Natural killer cell (primary cell): ENCODE measurements around the gene LAP3. TPM values are rescaled to one million over a fixed set of nuclear protein-coding genes. Genes with fewer than 3 reads are reported as not detected.

Experiments used
- ATAC-seq, 3 donors: fragments of 150-1000 bp in 2 of 3; fragments of 200-7000 bp in 1 of 3; cut with Tn5 transposase; 1 replicate in 1 of 3; 2 replicates in 2 of 3; pipeline ENCODE4 v1.10.0; 2021; ENCODE audit warnings: mild to moderate bottlenecking in 2 of 3, moderate library complexity in 2 of 3
- DNase-seq, 2 donors: peaks; one replicate each; pipeline versions ENCODE4 v3.0.0 to v3.0.0-alpha.2; 2013 to 2021; ENCODE audit warnings: mixed read lengths in 1 of 2
- H3K27ac ChIP-seq: one replicate; pipeline ENCODE4 v1.5.1; 2013; ENCODE audit warnings: mild to moderate bottlenecking, low read length
- H3K27me3 ChIP-seq: one replicate; pipeline ENCODE4 v1.6.1; 2013; ENCODE audit warnings: low read length; ENCODE audit not compliant: control insufficient read depth, insufficient read depth
- H3K36me3 ChIP-seq: one replicate; pipeline ENCODE4 v1.6.1; 2013; ENCODE audit warnings: low read length; ENCODE audit not compliant: control insufficient read depth, insufficient read depth
- H3K4me1 ChIP-seq: one replicate; pipeline ENCODE4 v1.6.1; 2013; ENCODE audit warnings: low read length; ENCODE audit not compliant: control insufficient read depth, insufficient read depth
- H3K4me3 ChIP-seq: one replicate; pipeline ENCODE4 v1.5.1; 2013; ENCODE audit warnings: low read length
- H3K9me3 ChIP-seq: one replicate; pipeline ENCODE4 v1.6.1; 2013; ENCODE audit warnings: low read length; ENCODE audit not compliant: control insufficient read depth, insufficient read depth
- H3K27ac Mint-ChIP-seq, 2 donors: one replicate each; pipeline ENCODE4 v1.8.0; 2022; ENCODE audit warnings: mild to moderate bottlenecking in 2 of 2, mixed read lengths in 2 of 2, moderate library complexity in 1 of 2
- H3K27me3 Mint-ChIP-seq, 2 donors: one replicate each; pipeline ENCODE4 v1.8.0; 2022; ENCODE audit warnings: low read depth in 2 of 2, mixed read lengths in 2 of 2
- H3K36me3 Mint-ChIP-seq: one replicate; pipeline ENCODE4 v1.8.0; 2022; ENCODE audit warnings: mixed read lengths
- H3K4me1 Mint-ChIP-seq, 2 donors: one replicate each; pipeline ENCODE4 v1.8.0; 2022; ENCODE audit warnings: mixed read lengths in 2 of 2
- H3K4me3 Mint-ChIP-seq: one replicate; pipeline ENCODE4 v1.8.0; 2022; ENCODE audit warnings: mild to moderate bottlenecking, moderate library complexity, mixed read lengths
- H3K9me3 Mint-ChIP-seq, 2 donors: one replicate each; pipeline ENCODE4 v1.8.0; 2022; ENCODE audit warnings: mixed read lengths in 2 of 2
- WGBS: methylation state at CpG from one replicate; pipeline ENCODE4 v1.1.7; 2013; ENCODE audit warnings: missing lambda C conversion rate; ENCODE audit not compliant: insufficient coverage; 5-methylcytosine and 5-hydroxymethylcytosine counted together
- intact Hi-C: fragments of 100-400 bp; cut with micrococcal nuclease; formaldehyde crosslinking; loops from one replicate; pipeline ENCODE4 v1.14.2; 2022
- total RNA-seq, 4 donors: library from RNA; stranded (reverse); fragments of 120-200 nt in 1 of 4; gene quantifications; one replicate each; pipeline versions ENCODE4 v1.2.3 to v1.2.4, GENCODE V29; 2013 to 2022
- TF ChIP-seq, protein P1 (sequence below): fragments of 200-600 bp; IDR thresholded peaks from one replicate; pipeline ENCODE4 v1.8.0; 2022; ENCODE audit warnings: antibody characterized with exemption

Gene LAP3
- total RNA-seq, 3 donors from 2014 or later (not counting 1 experiment from before 2014, with no cell fraction given): 68.2 to 76.1 (median 71.6) TPM

DNA sequence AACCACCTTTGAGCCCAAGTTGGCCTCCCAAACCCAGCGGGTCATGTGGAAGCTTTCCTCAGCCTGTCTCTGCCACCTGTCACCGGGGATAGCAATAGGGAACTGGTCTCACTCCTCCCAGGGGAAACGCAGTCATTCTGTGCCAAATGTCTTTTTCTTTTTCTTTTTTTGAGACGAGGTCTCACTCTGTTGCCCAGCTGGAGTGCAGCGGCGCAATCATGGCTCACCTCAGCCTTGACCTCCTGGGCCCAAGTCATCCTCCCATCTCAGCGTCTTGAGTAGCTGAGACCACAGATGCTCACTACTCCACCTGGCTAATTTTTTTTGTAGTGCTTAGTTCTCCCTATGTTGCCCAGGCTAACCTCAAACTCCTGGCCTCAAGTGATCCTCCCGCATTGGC, 77.7 kb downstream of the LAP3 start:
- Histone ChIP-seq H3K4me3 (no peak overlapping the region), H3K27ac (no peak overlapping the region), H3K36me3 (no peaks in the 10 kb centered on the region), H3K9me3 (no peaks in the 10 kb centered on the region), H3K4me1 (no peaks in the 10 kb centered on the region), H3K27me3 (no peaks in the 10 kb centered on the region)
- Mint-ChIP-seq H3K9me3 (no peaks in the 10 kb centered on the region), H3K27ac (no peak overlapping the region), H3K27me3 (peaks cover 0 to 3% of the 10 kb centered on the region in 2 donors), H3K4me1 (no peaks in the 10 kb centered on the region), H3K36me3 (no peaks in the 10 kb centered on the region), H3K4me3 (no peak overlapping the region)
- DNase-seq (no peak), ATAC-seq (no peak)
- WGBS: 71% methylated on average over 8 of the region's 8 CpGs
- TF ChIP-seq, protein P1, sequence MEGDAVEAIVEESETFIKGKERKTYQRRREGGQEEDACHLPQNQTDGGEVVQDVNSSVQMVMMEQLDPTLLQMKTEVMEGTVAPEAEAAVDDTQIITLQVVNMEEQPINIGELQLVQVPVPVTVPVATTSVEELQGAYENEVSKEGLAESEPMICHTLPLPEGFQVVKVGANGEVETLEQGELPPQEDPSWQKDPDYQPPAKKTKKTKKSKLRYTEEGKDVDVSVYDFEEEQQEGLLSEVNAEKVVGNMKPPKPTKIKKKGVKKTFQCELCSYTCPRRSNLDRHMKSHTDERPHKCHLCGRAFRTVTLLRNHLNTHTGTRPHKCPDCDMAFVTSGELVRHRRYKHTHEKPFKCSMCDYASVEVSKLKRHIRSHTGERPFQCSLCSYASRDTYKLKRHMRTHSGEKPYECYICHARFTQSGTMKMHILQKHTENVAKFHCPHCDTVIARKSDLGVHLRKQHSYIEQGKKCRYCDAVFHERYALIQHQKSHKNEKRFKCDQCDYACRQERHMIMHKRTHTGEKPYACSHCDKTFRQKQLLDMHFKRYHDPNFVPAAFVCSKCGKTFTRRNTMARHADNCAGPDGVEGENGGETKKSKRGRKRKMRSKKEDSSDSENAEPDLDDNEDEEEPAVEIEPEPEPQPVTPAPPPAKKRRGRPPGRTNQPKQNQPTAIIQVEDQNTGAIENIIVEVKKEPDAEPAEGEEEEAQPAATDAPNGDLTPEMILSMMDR: no peak
- intact Hi-C loops: no loop called here

GRCh38 chr4:17657090-17657489, 80.1 kb downstream of the LAP3 start:
- Mint-ChIP-seq H3K27ac (no peak overlapping the region), H3K9me3 (no peaks in the 10 kb centered on the region), H3K27me3 (no peaks in the 10 kb centered on the region), H3K4me3 (no peak overlapping the region), H3K36me3 (no peaks in the 10 kb centered on the region), H3K4me1 (no peaks in the 10 kb centered on the region)
- WGBS: 90% methylated on average over 1 of the region's 1 CpG
- intact Hi-C loops: no loop called here
- TF ChIP-seq, protein P1: no peak
- H3K27me3 ChIP-seq: no peaks in the 10 kb centered on the region
- no peak overlapping the region for H3K27ac ChIP-seq
- no peak for DNase-seq
- H3K9me3 ChIP-seq: no peaks in the 10 kb centered on the region
- ATAC-seq: no peak
- H3K4me1 ChIP-seq: no peaks in the 10 kb centered on the region
- H3K36me3 ChIP-seq: no peaks in the 10 kb centered on the region
- H3K4me3 ChIP-seq: no peak overlapping the region

Other genes with a start within 250 kb of the LAP3 start
- 10 to 100 TPM in 2 of 3 donors, 1 to 10 TPM in 1; 8.8 to 13.2 (median 12.4) TPM for gene QDPR, start 65.1 kb upstream of the LAP3 start, total RNA-seq
- not detected for gene CLRN2, start 62.0 kb upstream of the LAP3 start, total RNA-seq
- gene MED28, start 37.4 kb downstream of the LAP3 start, total RNA-seq: 10 to 100 TPM; 44.8 to 63.3 (median 51.1) TPM
- gene FAM184B, start 204.4 kb downstream of the LAP3 start, total RNA-seq: under 1 TPM in 1 of 3 donors, not detected in 2; 0.05 TPM
- 10 to 100 TPM; 73.9 to 93.8 (median 90.3) TPM for gene DCAF16, start 233.6 kb downstream of the LAP3 start, total RNA-seq
- 1 to 10 TPM; 1.3 to 1.8 (median 1.6) TPM for gene NCAPG, start 233.8 kb downstream of the LAP3 start, total RNA-seq